Aorta (tissue), 5 donors: ENCODE data around the gene NR6A1. TPM values are rescaled to one million over a fixed set of nuclear protein-coding genes. Genes with fewer than 3 reads are reported as not detected.

Experiments used
- ATAC-seq: fragments of 200-7000 bp; cut with Tn5 transposase; one replicate; pipeline ENCODE4 v1.9.1; 2022; ENCODE audit warnings: moderate library complexity; ENCODE audit not compliant: low FRiP score
- DNase-seq, 2 donors: peaks; one replicate each; pipeline ENCODE4 v3.0.0-alpha.2; 2020
- H3K27ac ChIP-seq, 2 donors: one replicate each; pipeline ENCODE4 v1.5.1; 2013; ENCODE audit warnings: low read length in 2 of 2, mild to moderate bottlenecking in 2 of 2, moderate library complexity in 2 of 2, control low read depth in 1 of 2, inconsistent platforms in 1 of 2, low read depth in 1 of 2
- H3K27me3 ChIP-seq, 2 donors: one replicate each; pipeline ENCODE4 v1.6.1; 2013; ENCODE audit warnings: control low read depth in 1 of 2, low read length in 1 of 2, mild to moderate bottlenecking in 1 of 2, moderate library complexity in 1 of 2; ENCODE audit not compliant: insufficient read depth in 2 of 2, control insufficient read depth in 1 of 2
- H3K36me3 ChIP-seq, 2 donors: one replicate each; pipeline ENCODE4 v1.6.1; 2013; ENCODE audit warnings: control low read depth in 1 of 2, low read length in 1 of 2, mild to moderate bottlenecking in 1 of 2; ENCODE audit not compliant: insufficient read depth in 2 of 2, control insufficient read depth in 1 of 2
- H3K4me1 ChIP-seq, 2 donors: one replicate each; pipeline ENCODE4 v1.6.1; 2013; ENCODE audit warnings: low read length in 2 of 2, control low read depth in 1 of 2, mild to moderate bottlenecking in 1 of 2, moderate library complexity in 1 of 2; ENCODE audit not compliant: insufficient read depth in 2 of 2, control insufficient read depth in 1 of 2
- H3K4me3 ChIP-seq, 2 donors: one replicate each; pipeline ENCODE4 v1.5.1; 2013; ENCODE audit warnings: low read length in 2 of 2, control low read depth in 1 of 2, mild to moderate bottlenecking in 1 of 2
- H3K9me3 ChIP-seq: one replicate; pipeline ENCODE4 v1.6.1; 2013; ENCODE audit warnings: mild to moderate bottlenecking, low read length; ENCODE audit not compliant: control insufficient read depth
- WGBS, 2 donors: extraction: QIAGEN DNeasy Blood & Tissue Kit; methylation state at CpG; one replicate each; pipeline ENCODE4 v1.1.7; 2013; 5-methylcytosine and 5-hydroxymethylcytosine counted together
- intact Hi-C, 2 donors: fragments of 100-400 bp; cut with DNase I; formaldehyde crosslinking; loops; one replicate each; pipeline versions ENCODE4 v1.14.2 to v1.15.0; 2022
- microRNA-seq, 2 donors: library from miRNA; unstranded; fragments of <30 nt; microRNA quantifications; one replicate each; pipeline ENCODE4 v1.2.0, GENCODE V29; 2020
- polyA plus RNA-seq, 2 donors: library from polyadenylated mRNA; stranded (reverse); fragments of 200-250 nt; gene quantifications; one replicate each; pipeline ENCODE4 v1.2.3, GENCODE V29; 2013
- total RNA-seq, 2 donors: library from RNA; stranded (reverse); fragmentation: NEBNext Ultra II Directional; extraction: Animal tissue kit (Norgen Biotek cat#: 25700); gene quantifications; one replicate each; pipeline ENCODE4 v1.2.1, GENCODE V29; 2021
- donor health status: healthy with polysubstance abuse.
- donor health status: Bipolar disorder and iron deficiency.
- donor health status: DM: no; HTN: no; CAD: no.
- donor health status: DM: no; HTN: no; CAD: no.
- donor health status: DM: yes; HTN: yes; CAD: no.

NR6A1 gene
- total and polyA plus RNA-seq, 4 donors, result 0.26 to 1.6 (median 0.46) TPM

- no peak for ATAC-seq
- intact Hi-C loops, result no loop called here
Measured at GRCh38 chr9:124469011-124469832, 301.9 kb downstream of the NR6A1 start.

GRCh38 chr9:124468061-124468740 is 302.9 kb downstream of the NR6A1 start:
- H3K27me3 ChIP-seq, result no peaks in the 10 kb centered on the region
- H3K9me3 ChIP-seq, result no peaks in the 10 kb centered on the region
- no peaks in the 10 kb centered on the region for H3K4me1 ChIP-seq
- no peak overlapping the region for H3K4me3 ChIP-seq
- H3K27ac ChIP-seq, result no peak overlapping the region
- ATAC-seq (no peak), DNase-seq (peak; percentile 37 to 67)
- no peaks in the 10 kb centered on the region for H3K36me3 ChIP-seq
- intact Hi-C loops, result no loop called here
- WGBS, 2 donors, result 90 to 93% methylated on average over 19 of the region's 19 CpGs

More at GRCh38 chr9:124469011-124469832, 301.9 kb downstream of the NR6A1 start:
- no peaks in the 10 kb centered on the region for H3K36me3 ChIP-seq
- H3K9me3 ChIP-seq, result no peaks in the 10 kb centered on the region
- no peak overlapping the region for H3K4me3 ChIP-seq
- H3K27me3 ChIP-seq, result no peaks in the 10 kb centered on the region
- H3K4me1 ChIP-seq, result no peaks in the 10 kb centered on the region
- WGBS, 2 donors, result 90% methylated on average over 27 to 28 of the region's 28 CpGs
- H3K27ac ChIP-seq, result no peak overlapping the region
- DNase-seq, result peak in 1 of 2 donors; percentile 34

GRCh38 chr9:124467410-124468060 is 303.6 kb downstream of the NR6A1 start:
- ATAC-seq (no peak), DNase-seq (peak; percentile 28 to 55)
- no peaks in the 10 kb centered on the region for H3K9me3 ChIP-seq
- intact Hi-C loops, result no loop called here
- H3K4me1 ChIP-seq, result no peaks in the 10 kb centered on the region
- H3K4me3 ChIP-seq, result no peak overlapping the region
- H3K27ac ChIP-seq, result no peak overlapping the region
- no peaks in the 10 kb centered on the region for H3K27me3 ChIP-seq
- 94% methylated on average over 17 of the region's 17 CpGs for WGBS, 2 donors
- H3K36me3 ChIP-seq, result no peaks in the 10 kb centered on the region

Small RNA genes within 50 kb of the gene (microRNA-seq; reads per million reads assigned to microRNA genes)
- gene MIR181A2 (88.8 to 93.5 reads per million in 2 donors), gene MIR181B2 (83.5 to 213 reads per million in 2 donors)

Other genes with a start within 250 kb of the NR6A1 start
- 10 to 100 TPM in 1 of 2 donors, 1 to 10 TPM in 1; 7.1 to 15.9 TPM for gene OLFML2A, start 5.8 kb upstream of the NR6A1 start, total RNA-seq
- under 1 TPM; 0.13 to 0.20 TPM for gene OLFML2A, start 5.8 kb upstream of the NR6A1 start, polyA plus RNA-seq
- gene WDR38, start 82.1 kb upstream of the NR6A1 start, total RNA-seq, result not detected
- gene WDR38, start 82.1 kb upstream of the NR6A1 start, polyA plus RNA-seq, result under 1 TPM; 0.74 to 0.75 TPM
- gene RPL35, start 90.6 kb upstream of the NR6A1 start, total RNA-seq, result 100 to 1,000 TPM; 806 to 812 TPM
- 1,000 to 10,000 TPM; 3,301 to 6,282 TPM for gene RPL35, start 90.6 kb upstream of the NR6A1 start, polyA plus RNA-seq
- gene ARPC5L, start 90.8 kb upstream of the NR6A1 start, total RNA-seq, result 10 to 100 TPM; 22.7 to 24.4 TPM
- gene ARPC5L, start 90.8 kb upstream of the NR6A1 start, polyA plus RNA-seq, result 10 to 100 TPM; 27.4 to 29.8 TPM
- 10 to 100 TPM; 15.0 to 20.4 TPM for gene GOLGA1, start 169.8 kb upstream of the NR6A1 start, total RNA-seq
- gene GOLGA1, start 169.8 kb upstream of the NR6A1 start, polyA plus RNA-seq, result 10 to 100 TPM in 1 of 2 donors, 1 to 10 TPM in 1; 7.9 to 11.5 TPM